ENCODE measurements around the gene SCLY.

- TF ChIP-seq CTCF (IDR thresholded peaks at IDR 0.05) (no peak), SIN3A (IDR thresholded peaks at IDR 0.05; ENCODE audit: borderline replicate concordance, low read depth, low read length) (no peak), EZH2phosphoT487 (IDR thresholded peaks at IDR 0.05; ENCODE audit: borderline replicate concordance, low read depth) (no peak), FOSL2 (IDR thresholded peaks at IDR 0.05; ENCODE audit: borderline replicate concordance, low read depth) (no peak), RFX5 (IDR thresholded peaks at IDR 0.05; ENCODE audit: low read length) (no peak), CHD2 (IDR thresholded peaks at IDR 0.05; ENCODE audit: low read length, partially characterized antibody) (no peak), RAD21 (IDR thresholded peaks at IDR 0.05; ENCODE audit: low read length) (no peak), EP300 (IDR thresholded peaks at IDR 0.05; ENCODE audit: borderline replicate concordance in 1 of 2, low read depth in 1 of 2, low read length in 1 of 2) (no peak), RCOR1 (IDR thresholded peaks at IDR 0.05; ENCODE audit: low read length) (no peak)
Observed at GRCh38 chr2:238083919-238084318, 23.1 kb downstream of the SCLY start.

Data from SK-N-SH (cell line).